Measurements from ENCODE around the gene NCOA1. TPM values are rescaled to one million over a fixed set of nuclear protein-coding genes. Genes with fewer than 3 reads are reported as not detected.

NCOA1 gene
- total and polyA plus RNA-seq, 10 of the 15 experiments (the other 5 are each of a cell fraction or from before 2014, with no cell fraction given), result 1.8 to 35.6 (median 6.1) TPM

DNA sequence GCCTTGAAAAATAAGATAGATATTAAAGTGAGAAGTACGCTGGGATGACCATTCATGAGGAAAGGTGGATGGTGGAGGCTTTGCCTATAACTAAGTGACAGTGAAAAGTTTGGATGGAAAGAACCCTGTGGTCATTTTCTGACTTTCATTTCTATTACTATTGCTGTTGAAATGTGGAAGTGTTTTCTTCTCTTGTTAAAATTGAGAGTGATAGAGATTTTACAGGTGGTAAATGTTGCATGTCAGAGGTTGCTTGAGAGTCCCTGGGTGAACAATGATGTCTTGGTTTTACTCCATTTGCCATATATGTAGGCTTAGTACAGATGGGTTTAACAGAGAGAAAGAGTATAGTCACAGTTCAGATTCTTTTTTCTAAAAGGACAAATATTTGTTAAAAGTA lies 18.4 kb downstream of the NCOA1 start (continued):
- TF ChIP-seq, protein P1, sequence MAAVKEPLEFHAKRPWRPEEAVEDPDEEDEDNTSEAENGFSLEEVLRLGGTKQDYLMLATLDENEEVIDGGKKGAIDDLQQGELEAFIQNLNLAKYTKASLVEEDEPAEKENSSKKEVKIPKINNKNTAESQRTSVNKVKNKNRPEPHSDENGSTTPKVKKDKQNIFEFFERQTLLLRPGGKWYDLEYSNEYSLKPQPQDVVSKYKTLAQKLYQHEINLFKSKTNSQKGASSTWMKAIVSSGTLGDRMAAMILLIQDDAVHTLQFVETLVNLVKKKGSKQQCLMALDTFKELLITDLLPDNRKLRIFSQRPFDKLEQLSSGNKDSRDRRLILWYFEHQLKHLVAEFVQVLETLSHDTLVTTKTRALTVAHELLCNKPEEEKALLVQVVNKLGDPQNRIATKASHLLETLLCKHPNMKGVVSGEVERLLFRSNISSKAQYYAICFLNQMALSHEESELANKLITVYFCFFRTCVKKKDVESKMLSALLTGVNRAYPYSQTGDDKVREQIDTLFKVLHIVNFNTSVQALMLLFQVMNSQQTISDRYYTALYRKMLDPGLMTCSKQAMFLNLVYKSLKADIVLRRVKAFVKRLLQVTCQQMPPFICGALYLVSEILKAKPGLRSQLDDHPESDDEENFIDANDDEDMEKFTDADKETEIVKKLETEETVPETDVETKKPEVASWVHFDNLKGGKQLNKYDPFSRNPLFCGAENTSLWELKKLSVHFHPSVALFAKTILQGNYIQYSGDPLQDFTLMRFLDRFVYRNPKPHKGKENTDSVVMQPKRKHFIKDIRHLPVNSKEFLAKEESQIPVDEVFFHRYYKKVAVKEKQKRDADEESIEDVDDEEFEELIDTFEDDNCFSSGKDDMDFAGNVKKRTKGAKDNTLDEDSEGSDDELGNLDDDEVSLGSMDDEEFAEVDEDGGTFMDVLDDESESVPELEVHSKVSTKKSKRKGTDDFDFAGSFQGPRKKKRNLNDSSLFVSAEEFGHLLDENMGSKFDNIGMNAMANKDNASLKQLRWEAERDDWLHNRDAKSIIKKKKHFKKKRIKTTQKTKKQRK (IDR thresholded peaks at IDR 0.05; ENCODE audit: low read depth, low read length), result no peak
- TF ChIP-seq TAF1 (IDR thresholded peaks at IDR 0.05; ENCODE audit: borderline replicate concordance, low read depth, low read length) (no peak), CHD1 (IDR thresholded peaks at IDR 0.05; ENCODE audit: low read depth, low read length) (no peak), SREBF2 (IDR thresholded peaks at IDR 0.05; ENCODE audit: low read length) (no peak), ZNF24 (IDR thresholded peaks at IDR 0.05) (no peak), POLR2AphosphoS2 (IDR thresholded peaks at IDR 0.05; ENCODE audit: low read depth, low read length) (no peak), CREB1 (IDR thresholded peaks at IDR 0.05; ENCODE audit: low read depth) (no peak), SRF (IDR thresholded peaks at IDR 0.05; ENCODE audit: low read depth in 2 of 2, low read length in 2 of 2) (no peak), ZNF207 (IDR thresholded peaks at IDR 0.05; ENCODE audit: borderline replicate concordance) (no peak), ZNF274 (IDR thresholded peaks at IDR 0.05; ENCODE audit: insufficient read depth, insufficient read length) (no peak), CREM (IDR thresholded peaks at IDR 0.05; ENCODE audit: low read depth) (peak; percentile 53; the same call in 1 of the 2 replicates), SMAD1 (IDR thresholded peaks at IDR 0.05; ENCODE audit: low read depth, partially characterized antibody) (no peak), CBX5 (IDR thresholded peaks at IDR 0.05; ENCODE audit: low read depth) (peak; percentile 58; the same call in 1 of the 2 replicates), RBBP5 (conservative IDR thresholded peaks at IDR 0.05) (no peak), POU2F2 (IDR thresholded peaks at IDR 0.05; ENCODE audit: borderline replicate concordance, low read depth, low read length) (no peak; the same call in 2 of the 3 replicates), BMI1 (IDR thresholded peaks at IDR 0.05; ENCODE audit: borderline replicate concordance) (no peak), PAX8 (IDR thresholded peaks at IDR 0.05) (no peak)
- TF ChIP-seq, protein P2, sequence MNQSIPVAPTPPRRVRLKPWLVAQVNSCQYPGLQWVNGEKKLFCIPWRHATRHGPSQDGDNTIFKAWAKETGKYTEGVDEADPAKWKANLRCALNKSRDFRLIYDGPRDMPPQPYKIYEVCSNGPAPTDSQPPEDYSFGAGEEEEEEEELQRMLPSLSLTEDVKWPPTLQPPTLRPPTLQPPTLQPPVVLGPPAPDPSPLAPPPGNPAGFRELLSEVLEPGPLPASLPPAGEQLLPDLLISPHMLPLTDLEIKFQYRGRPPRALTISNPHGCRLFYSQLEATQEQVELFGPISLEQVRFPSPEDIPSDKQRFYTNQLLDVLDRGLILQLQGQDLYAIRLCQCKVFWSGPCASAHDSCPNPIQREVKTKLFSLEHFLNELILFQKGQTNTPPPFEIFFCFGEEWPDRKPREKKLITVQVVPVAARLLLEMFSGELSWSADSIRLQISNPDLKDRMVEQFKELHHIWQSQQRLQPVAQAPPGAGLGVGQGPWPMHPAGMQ (IDR thresholded peaks at IDR 0.05; ENCODE audit: borderline replicate concordance), result no peak
- TF ChIP-seq, protein P3, sequence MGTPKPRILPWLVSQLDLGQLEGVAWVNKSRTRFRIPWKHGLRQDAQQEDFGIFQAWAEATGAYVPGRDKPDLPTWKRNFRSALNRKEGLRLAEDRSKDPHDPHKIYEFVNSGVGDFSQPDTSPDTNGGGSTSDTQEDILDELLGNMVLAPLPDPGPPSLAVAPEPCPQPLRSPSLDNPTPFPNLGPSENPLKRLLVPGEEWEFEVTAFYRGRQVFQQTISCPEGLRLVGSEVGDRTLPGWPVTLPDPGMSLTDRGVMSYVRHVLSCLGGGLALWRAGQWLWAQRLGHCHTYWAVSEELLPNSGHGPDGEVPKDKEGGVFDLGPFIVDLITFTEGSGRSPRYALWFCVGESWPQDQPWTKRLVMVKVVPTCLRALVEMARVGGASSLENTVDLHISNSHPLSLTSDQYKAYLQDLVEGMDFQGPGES (IDR thresholded peaks at IDR 0.05), result no peak
- TF ChIP-seq, protein P4, sequence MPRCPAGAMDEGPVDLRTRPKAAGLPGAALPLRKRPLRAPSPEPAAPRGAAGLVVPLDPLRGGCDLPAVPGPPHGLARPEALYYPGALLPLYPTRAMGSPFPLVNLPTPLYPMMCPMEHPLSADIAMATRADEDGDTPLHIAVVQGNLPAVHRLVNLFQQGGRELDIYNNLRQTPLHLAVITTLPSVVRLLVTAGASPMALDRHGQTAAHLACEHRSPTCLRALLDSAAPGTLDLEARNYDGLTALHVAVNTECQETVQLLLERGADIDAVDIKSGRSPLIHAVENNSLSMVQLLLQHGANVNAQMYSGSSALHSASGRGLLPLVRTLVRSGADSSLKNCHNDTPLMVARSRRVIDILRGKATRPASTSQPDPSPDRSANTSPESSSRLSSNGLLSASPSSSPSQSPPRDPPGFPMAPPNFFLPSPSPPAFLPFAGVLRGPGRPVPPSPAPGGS (IDR thresholded peaks at IDR 0.05; ENCODE audit: borderline replicate concordance, insufficient read depth, low read depth, low read length, poor library complexity, severe bottlenecking), result no peak
- TF ChIP-seq, protein P5, sequence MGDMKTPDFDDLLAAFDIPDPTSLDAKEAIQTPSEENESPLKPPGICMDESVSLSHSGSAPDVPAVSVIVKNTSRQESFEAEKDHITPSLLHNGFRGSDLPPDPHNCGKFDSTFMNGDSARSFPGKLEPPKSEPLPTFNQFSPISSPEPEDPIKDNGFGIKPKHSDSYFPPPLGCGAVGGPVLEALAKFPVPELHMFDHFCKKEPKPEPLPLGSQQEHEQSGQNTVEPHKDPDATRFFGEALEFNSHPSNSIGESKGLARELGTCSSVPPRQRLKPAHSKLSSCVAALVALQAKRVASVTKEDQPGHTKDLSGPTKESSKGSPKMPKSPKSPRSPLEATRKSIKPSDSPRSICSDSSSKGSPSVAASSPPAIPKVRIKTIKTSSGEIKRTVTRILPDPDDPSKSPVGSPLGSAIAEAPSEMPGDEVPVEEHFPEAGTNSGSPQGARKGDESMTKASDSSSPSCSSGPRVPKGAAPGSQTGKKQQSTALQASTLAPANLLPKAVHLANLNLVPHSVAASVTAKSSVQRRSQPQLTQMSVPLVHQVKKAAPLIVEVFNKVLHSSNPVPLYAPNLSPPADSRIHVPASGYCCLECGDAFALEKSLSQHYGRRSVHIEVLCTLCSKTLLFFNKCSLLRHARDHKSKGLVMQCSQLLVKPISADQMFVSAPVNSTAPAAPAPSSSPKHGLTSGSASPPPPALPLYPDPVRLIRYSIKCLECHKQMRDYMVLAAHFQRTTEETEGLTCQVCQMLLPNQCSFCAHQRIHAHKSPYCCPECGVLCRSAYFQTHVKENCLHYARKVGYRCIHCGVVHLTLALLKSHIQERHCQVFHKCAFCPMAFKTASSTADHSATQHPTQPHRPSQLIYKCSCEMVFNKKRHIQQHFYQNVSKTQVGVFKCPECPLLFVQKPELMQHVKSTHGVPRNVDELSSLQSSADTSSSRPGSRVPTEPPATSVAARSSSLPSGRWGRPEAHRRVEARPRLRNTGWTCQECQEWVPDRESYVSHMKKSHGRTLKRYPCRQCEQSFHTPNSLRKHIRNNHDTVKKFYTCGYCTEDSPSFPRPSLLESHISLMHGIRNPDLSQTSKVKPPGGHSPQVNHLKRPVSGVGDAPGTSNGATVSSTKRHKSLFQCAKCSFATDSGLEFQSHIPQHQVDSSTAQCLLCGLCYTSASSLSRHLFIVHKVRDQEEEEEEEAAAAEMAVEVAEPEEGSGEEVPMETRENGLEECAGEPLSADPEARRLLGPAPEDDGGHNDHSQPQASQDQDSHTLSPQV (IDR thresholded peaks at IDR 0.05), result no peak

All from GM12878 (cell line).